Nephron progenitor cell (in vitro differentiated cells): Measurements from ENCODE around the gene MYO1H.

Source experiments
- DNase-seq: peaks from one replicate; pipeline ENCODE4 v3.0.0; 2021
- H3K27ac Mint-ChIP-seq: 2 replicates; pipeline ENCODE4 v1.8.0; 2021; ENCODE audit warnings: mild to moderate bottlenecking, moderate library complexity, mixed read lengths
- H3K27me3 Mint-ChIP-seq: 2 replicates; pipeline ENCODE4 v1.8.0; 2021; ENCODE audit warnings: mild to moderate bottlenecking, low read depth, mixed read lengths; ENCODE audit not compliant: poor library complexity
- H3K36me3 Mint-ChIP-seq: 2 replicates; pipeline ENCODE4 v1.8.0; 2021; ENCODE audit warnings: low read depth, mixed read lengths
- H3K4me1 Mint-ChIP-seq: 2 replicates; pipeline ENCODE4 v1.8.0; 2021; ENCODE audit warnings: mixed read lengths
- H3K4me3 Mint-ChIP-seq: 2 replicates; pipeline ENCODE4 v1.8.0; 2021; ENCODE audit warnings: mild to moderate bottlenecking, moderate library complexity, mixed read lengths
- H3K9me3 Mint-ChIP-seq: 2 replicates; pipeline ENCODE4 v1.8.0; 2021; ENCODE audit warnings: mild to moderate bottlenecking, moderate library complexity, mixed read lengths
- CTCF ChIP-seq: fragments of 200-600 bp; sonication (generic); IDR thresholded peaks from 2 replicates; pipeline ENCODE4 v1.5.0; 2021; ENCODE audit warnings: antibody characterized with exemption

Gene MYO1H

DNA sequence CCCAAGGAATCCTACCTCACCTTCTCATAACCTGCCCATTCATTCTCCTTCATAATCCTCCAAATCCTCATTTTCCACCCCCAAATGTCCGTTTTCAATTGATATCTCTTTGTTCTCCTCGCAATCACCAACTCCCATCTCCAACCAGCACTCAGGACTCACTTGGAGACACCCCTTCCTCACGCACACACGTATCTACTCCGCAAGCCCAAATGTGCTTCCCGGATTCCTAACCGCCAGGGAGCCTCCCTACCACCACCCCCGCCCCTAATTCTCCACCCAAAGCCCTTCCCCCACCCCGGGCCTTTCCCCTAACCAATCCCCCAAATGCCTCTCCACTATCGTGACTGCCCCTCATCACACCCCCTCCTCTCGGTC lies 129.1 kb downstream of the MYO1H start:
- no peak for TF ChIP-seq CTCF
- no peaks in the 10 kb centered on the region for H3K27me3 Mint-ChIP-seq
- H3K9me3 Mint-ChIP-seq: no peaks in the 10 kb centered on the region
- peak overlapping the region; percentile 99 for H3K4me3 Mint-ChIP-seq
- H3K36me3 Mint-ChIP-seq: no peaks in the 10 kb centered on the region
- peak overlapping the region; percentile 100 for H3K27ac Mint-ChIP-seq
- DNase-seq: no peak
- H3K4me1 Mint-ChIP-seq: peaks cover 44% of the 10 kb centered on the region

- no peaks in the 10 kb centered on the region for H3K36me3 Mint-ChIP-seq
- no peaks in the 10 kb centered on the region for H3K9me3 Mint-ChIP-seq
- TF ChIP-seq CTCF: no peak
These were observed 129.7 kb downstream of the MYO1H start, which contains the start of the genes KCTD10 and UBE3B for GRCh38 chr12:109477185-109477962. TSS of gene KCTD10 (minus strand) at chr12:109477300. CDS start at chr12:109477262, 38 bp downstream. TSS of gene UBE3B (plus strand) at chr12:109477634. CDS start at chr12:109483552, 5,918 bp downstream.

DNA sequence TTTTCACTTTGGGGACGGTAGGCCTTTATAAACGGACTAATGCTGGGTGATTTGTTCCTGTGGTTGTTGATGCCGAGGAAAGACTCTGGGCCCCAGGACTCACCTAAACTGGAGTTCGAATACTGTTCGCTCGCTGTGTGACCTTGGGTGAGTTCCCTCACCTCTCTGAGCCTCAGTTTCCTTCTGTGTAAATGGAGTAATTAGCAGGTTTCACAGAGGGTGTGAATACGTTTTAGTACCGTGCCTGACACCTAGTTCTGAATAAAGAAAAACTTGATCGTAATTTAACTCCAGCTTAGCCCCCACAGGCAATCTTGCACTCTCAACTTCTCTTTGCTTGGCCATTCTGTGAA lies 130.2 kb downstream of the MYO1H start:
- Mint-ChIP-seq H3K9me3 (no peaks in the 10 kb centered on the region), H3K27ac (peak overlapping the region; percentile 25), H3K36me3 (no peaks in the 10 kb centered on the region), H3K27me3 (no peaks in the 10 kb centered on the region), H3K4me1 (peaks cover 44% of the 10 kb centered on the region), H3K4me3 (peak overlapping the region; percentile 99)
- DNase-seq: no peak
- no peak for TF ChIP-seq CTCF

More at GRCh38 chr12:109477185-109477962, 129.7 kb downstream of the MYO1H start, which contains the start of the genes KCTD10 and UBE3B:
- Mint-ChIP-seq H3K4me1 (peaks cover 44% of the 10 kb centered on the region), H3K27me3 (no peaks in the 10 kb centered on the region), H3K4me3 (peak within 1 kb of the TSS; percentile 99), H3K27ac (peak within 1 kb of the TSS; percentile 100)
- DNase-seq: peak; percentile 90

DNA sequence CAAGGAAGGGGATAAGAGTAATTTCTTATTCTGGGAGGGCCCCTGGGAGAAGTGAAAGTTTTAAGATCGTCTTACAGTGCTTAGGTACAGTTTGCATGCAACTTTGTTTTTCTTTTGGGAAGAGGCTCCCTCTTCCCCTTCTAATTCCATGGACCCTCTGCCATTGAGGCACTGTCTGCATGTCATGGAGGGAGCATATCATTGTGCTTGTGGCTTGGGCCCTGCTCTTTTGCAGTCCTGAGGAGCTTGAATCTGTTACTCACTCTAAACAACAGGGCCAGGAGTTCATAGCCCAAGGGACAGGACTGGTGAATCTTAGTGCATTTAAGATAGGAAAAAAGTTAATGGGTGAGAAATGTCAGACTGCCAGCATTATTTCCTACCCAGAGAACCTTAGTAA lies 132.1 kb downstream of the MYO1H start:
- no peaks in the 10 kb centered on the region for H3K9me3 Mint-ChIP-seq
- TF ChIP-seq CTCF: no peak
- H3K4me1 Mint-ChIP-seq: peaks cover 38% of the 10 kb centered on the region
- H3K27ac Mint-ChIP-seq: no peak overlapping the region
- H3K4me3 Mint-ChIP-seq: no peak overlapping the region
- no peaks in the 10 kb centered on the region for H3K27me3 Mint-ChIP-seq
- H3K36me3 Mint-ChIP-seq: peaks cover 13% of the 10 kb centered on the region
- DNase-seq: no peak

- Mint-ChIP-seq H3K27me3 (no peaks in the 10 kb centered on the region), H3K4me1 (peaks cover 35% of the 10 kb centered on the region), H3K36me3 (peaks cover 19% of the 10 kb centered on the region), H3K4me3 (no peak overlapping the region), H3K27ac (no peak overlapping the region), H3K9me3 (no peaks in the 10 kb centered on the region)
- no peak for TF ChIP-seq CTCF
- DNase-seq: no peak
These were observed 132.7 kb downstream of the MYO1H start for GRCh38 chr12:109480356-109480755.

- H3K27me3 Mint-ChIP-seq: no peaks in the 10 kb centered on the region
- H3K27ac Mint-ChIP-seq: no peak overlapping the region
- DNase-seq: no peak
- H3K36me3 Mint-ChIP-seq: peaks cover 19% of the 10 kb centered on the region
- no peaks in the 10 kb centered on the region for H3K9me3 Mint-ChIP-seq
- H3K4me1 Mint-ChIP-seq: peaks cover 20% of the 10 kb centered on the region
- TF ChIP-seq CTCF: no peak
- no peak overlapping the region for H3K4me3 Mint-ChIP-seq
These were observed 134.2 kb downstream of the MYO1H start for GRCh38 chr12:109481863-109482262.
